ENCODE data around the gene CRTAC1.

GRCh38 chr10:97888134-97888533 lies 142.3 kb downstream of the CRTAC1 start:
- TF ChIP-seq, protein P1, sequence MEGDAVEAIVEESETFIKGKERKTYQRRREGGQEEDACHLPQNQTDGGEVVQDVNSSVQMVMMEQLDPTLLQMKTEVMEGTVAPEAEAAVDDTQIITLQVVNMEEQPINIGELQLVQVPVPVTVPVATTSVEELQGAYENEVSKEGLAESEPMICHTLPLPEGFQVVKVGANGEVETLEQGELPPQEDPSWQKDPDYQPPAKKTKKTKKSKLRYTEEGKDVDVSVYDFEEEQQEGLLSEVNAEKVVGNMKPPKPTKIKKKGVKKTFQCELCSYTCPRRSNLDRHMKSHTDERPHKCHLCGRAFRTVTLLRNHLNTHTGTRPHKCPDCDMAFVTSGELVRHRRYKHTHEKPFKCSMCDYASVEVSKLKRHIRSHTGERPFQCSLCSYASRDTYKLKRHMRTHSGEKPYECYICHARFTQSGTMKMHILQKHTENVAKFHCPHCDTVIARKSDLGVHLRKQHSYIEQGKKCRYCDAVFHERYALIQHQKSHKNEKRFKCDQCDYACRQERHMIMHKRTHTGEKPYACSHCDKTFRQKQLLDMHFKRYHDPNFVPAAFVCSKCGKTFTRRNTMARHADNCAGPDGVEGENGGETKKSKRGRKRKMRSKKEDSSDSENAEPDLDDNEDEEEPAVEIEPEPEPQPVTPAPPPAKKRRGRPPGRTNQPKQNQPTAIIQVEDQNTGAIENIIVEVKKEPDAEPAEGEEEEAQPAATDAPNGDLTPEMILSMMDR (IDR thresholded peaks at IDR 0.05), result no peak
- no peak for TF ChIP-seq POLR2A (IDR thresholded peaks at IDR 0.05)
